Left lobe of liver (tissue), 2 donors: ENCODE measurements around the gene PCDHGB1. TPM values are rescaled to one million over a fixed set of nuclear protein-coding genes. Genes with fewer than 3 reads are reported as not detected.
"Not testable (repeated sequence)": the region's sequence is repeated elsewhere in the genome, so short reads cannot be mapped to it uniquely, and the experiment has no call there.

Experiments used
- ATAC-seq: fragments of 200-7000 bp; cut with Tn5 transposase; one replicate; pipeline ENCODE4 v1.9.1; 2020; ENCODE audit warnings: mild to moderate bottlenecking, moderate library complexity
- DNase-seq: peaks from one replicate; pipeline ENCODE4 v3.0.0-alpha.2; 2020; ENCODE audit warnings: low spot score
- total RNA-seq: library from RNA; stranded (reverse); gene quantifications from one replicate; pipeline ENCODE4 v1.2.1, GENCODE V29; 2021
- donor health status: DM: no; HTN: no; CAD: no; lungs with moderate emphysema.
- donor health status: DM: no; HTN: yes; CAD: no.

The PCDHGB1 gene
- 0.63 TPM for total RNA-seq

DNA sequence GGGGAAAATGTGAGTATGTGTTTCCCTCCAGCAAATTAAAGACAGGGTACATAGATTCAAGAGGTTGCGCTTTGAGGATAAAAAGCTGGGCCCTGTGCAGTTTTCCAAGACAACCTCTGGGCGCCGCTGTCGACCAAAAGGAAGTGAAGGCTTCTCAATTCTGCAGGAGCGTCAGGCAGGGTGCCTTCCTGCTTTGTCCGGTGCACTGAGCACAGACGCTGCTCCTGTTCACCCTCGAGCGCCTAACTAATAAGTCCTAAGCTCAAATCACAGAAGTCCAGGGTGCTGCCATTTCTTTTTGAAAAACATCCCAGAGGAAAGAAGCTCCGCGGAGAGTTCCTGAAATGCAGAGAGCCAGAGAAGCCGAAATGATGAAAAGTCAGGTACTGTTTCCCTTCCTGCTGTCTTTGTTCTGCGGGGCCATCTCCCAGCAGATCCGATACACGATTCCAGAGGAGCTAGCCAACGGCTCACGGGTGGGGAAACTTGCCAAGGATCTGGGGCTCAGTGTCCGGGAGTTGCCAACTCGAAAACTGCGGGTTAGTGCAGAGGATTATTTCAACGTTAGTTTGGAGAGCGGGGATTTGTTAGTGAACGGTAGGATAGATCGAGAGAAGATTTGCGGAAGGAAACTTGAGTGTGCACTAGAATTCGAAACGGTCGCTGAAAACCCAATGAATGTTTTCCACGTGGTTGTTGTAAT, at the start of gene PCDHGB1:
Gene PCDHGB1, plus strand, starts transcription at position 183 of the 703 bp plus-strand sequence. Its CDS starts 162 bp downstream, at position 345.
- ATAC-seq, result peak; percentile 44
- no peak for DNase-seq

GRCh38 chr5:141303756-141304155, 46.1 kb upstream of the PCDHGB1 start, which contains the start of gene SLC25A2:
Gene SLC25A2, minus strand, starts transcription at chr5:141304049. Its CDS starts 184 bp downstream, at chr5:141303865.
- ATAC-seq (no peak), DNase-seq (no peak)

- ATAC-seq (no peak), DNase-seq (no peak)
Measured at GRCh38 chr5:141306630-141307029, 43.3 kb upstream of the PCDHGB1 start.

DNA sequence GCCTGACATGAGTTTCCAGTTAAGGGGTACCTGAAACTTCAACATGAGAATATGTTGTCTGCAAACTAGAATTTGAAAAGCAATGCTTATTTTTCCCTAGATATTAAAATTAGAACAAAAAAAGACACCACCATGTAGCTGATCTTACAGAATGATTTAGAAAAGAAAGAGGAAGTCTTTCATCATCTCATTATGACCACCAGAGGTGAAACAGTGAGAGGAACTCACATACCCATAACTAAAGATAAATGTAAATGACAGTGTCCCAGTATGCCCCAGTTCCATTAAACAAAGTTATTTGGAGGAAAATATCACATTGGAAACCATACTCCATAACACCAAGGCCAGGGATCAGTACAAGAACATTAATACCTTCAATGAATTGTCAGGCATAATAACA, 36.2 kb upstream of the PCDHGB1 start:
- no peak for DNase-seq
- ATAC-seq, result no peak

DNA sequence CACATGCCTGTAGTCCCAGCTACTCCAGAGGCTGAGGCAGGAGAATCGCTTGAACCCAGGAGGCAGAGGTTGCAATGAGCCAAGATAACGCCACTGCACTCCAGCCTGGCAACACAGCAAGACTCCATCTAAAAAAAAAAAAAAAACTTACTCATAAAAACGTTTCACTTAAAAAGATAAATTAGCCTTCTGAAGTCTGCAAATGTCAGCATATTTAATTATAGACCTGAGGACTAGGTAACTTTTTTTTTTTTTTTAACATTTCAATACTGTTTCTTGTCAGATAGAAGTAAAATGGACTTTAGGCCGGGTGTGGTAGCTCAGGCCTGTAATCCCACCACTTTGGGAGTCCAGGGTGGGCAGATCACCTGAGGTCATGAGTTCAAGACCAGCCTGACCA, 32.9 kb upstream of the PCDHGB1 start:
- not testable (repeated sequence) for DNase-seq

GRCh38 chr5:141319202-141319601, 30.7 kb upstream of the PCDHGB1 start:
- no peak for ATAC-seq
- no peak for DNase-seq

More for the DNA sequence above, 32.9 kb upstream of the PCDHGB1 start:
- not testable (repeated sequence) for ATAC-seq

GRCh38 chr5:141319699-141320098, 30.2 kb upstream of the PCDHGB1 start:
- ATAC-seq (no peak), DNase-seq (no peak)

GRCh38 chr5:141320225-141321169, 29.4 kb upstream of the PCDHGB1 start, which contains the start of gene TAF7:
Gene TAF7, minus strand, starts transcription at chr5:141320784. Its CDS starts 740 bp downstream, at chr5:141320044.
- ATAC-seq (peak; percentile 98), DNase-seq (peak; percentile 91)

GRCh38 chr5:141322261-141322660, 27.6 kb upstream of the PCDHGB1 start:
- DNase-seq, result no peak
- no peak for ATAC-seq

DNA sequence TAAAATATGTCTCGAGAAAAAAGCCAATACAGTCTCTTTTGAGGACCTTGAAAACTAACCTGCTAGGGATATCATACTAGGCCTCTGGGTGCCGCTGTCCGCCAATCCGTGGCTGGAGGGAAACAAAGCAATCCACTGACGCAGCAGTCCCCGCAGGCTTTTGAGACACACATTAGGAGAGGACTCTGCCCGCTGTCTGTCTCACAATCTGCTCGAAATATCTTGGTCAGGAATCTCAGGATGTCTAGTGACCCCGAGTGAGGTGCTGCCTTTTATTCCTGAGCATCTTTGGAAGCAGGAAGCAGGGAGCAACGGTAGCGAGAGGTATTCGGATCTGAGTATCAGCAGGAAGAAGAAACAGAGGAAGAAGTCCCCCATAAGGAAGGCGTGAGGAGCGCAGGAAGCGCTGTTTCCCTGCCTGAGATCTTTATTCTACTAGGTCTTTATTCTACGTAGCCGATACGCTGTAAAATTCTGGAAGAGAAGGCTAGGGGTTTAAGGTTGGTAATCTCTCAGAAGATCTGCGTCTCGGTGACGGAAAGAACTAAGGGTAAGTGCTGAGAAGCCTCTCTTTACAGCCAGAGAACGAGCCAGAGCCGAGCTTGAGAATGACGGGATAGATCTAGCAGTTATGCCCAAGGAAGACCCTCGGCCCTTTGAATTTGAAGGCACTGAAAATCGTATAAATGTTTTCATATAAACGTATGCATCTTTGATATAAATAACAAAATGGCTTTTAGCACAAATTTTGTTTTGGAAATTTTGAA, 23.6 kb upstream of the PCDHGB1 start:
- ATAC-seq, result no peak
- DNase-seq, result no peak

- ATAC-seq, result no peak
Measured at GRCh38 chr5:141328231-141328630, 21.7 kb upstream of the PCDHGB1 start.

DNA sequence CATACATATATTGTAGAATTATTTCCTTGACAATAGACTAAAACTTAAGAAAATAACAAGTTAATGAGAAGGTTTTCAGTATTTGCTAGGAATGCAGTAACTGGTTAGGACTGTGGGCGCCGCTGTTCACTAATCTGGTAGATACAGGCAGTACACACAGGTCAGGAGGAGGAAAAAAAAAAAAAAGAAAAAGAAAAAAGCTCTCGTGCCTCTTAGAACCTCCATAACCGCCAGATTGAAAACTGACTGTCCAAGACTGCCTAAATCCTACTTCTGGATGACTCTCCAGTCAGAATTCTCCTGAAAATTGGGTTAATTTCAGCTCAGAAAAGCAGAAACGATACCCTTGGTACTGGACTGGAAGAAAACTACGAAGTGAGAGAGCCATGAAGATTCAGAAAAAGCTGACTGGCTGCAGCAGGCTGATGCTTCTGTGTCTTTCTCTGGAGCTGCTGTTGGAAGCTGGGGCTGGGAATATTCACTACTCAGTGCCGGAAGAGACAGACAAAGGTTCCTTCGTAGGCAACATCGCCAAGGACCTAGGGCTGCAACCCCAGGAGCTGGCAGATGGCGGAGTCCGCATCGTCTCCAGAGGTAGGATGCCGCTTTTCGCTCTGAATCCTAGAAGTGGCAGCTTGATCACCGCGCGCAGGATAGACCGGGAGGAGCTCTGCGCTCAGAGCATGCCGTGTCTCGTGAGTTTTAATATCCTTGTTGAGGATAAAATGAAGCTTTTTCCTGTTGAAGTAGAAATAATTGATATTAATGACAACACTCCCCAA, 19.4 kb upstream of the PCDHGB1 start, which contains the start of gene PCDHGA1:
Gene PCDHGA1, plus strand, starts transcription at position 216 of the 782 bp plus-strand sequence.
- DNase-seq, result no peak
- ATAC-seq, result no peak

More at GRCh38 chr5:141328231-141328630, 21.7 kb upstream of the PCDHGB1 start:
- no peak for DNase-seq

GRCh38 chr5:141332571-141332970, 17.3 kb upstream of the PCDHGB1 start:
- DNase-seq, ATAC-seq: not testable (repeated sequence)

DNA sequence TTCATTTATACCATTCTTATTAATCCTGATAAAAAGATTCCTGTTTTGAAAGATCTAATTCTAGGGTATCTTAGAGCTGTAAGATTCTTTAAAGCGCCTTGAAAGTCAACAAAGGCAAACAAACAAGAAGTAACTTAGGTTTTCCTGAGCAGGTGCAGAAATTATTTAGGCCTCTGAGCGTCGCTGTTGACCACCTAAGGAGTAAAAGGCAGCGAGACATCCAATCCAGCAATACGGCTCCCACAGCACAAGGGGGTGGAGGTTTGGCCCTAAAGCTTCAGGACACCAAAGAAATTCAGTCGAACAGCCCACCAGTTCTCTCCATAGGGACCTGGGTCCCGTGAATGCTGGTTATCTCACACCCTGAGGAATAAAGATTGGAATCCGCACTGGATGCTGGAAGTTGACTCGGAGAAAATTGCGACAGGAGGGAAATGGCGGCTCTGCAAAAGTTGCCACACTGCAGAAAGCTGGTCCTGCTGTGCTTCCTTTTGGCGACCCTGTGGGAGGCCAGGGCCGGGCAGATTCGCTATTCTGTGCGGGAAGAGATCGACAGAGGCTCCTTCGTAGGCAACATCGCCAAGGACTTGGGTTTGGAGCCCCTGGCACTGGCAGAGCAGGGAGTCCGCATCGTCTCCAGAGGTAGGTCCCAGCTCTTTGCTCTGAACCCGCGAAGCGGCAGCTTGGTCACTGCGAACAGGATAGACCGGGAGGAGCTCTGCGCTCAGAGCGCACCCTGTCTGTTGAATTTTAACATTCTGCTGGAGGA, 11.2 kb upstream of the PCDHGB1 start, which contains the start of gene PCDHGA2:
Gene PCDHGA2, plus strand, starts transcription at position 223 of the 769 bp plus-strand sequence.
- no peak for DNase-seq

DNA sequence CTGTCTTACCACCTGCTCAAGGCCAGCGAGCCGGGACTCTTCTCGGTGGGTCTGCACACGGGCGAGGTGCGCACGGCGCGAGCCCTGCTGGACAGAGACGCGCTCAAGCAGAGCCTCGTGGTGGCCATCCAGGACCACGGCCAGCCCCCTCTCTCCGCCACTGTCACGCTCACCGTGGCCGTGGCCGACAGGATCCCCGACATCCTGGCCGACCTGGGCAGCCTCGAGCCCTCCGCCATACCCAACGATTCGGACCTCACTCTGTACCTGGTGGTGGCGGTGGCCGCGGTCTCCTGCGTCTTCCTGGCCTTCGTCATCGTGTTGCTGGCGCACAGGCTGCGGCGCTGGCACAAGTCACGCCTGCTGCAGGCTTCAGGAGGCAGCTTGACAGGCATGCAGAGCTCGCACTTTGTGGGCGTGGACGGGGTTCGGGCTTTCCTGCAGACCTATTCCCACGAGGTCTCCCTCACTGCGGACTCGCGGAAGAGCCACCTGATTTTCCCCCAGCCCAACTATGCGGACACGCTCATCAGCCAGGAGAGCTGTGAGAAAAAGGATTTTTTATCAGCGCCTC, 9.0 kb upstream of the PCDHGB1 start:
- DNase-seq, ATAC-seq: not testable (repeated sequence)

More for the DNA sequence above, 11.2 kb upstream of the PCDHGB1 start, which contains the start of gene PCDHGA2:
- ATAC-seq, result peak; percentile 58

DNA sequence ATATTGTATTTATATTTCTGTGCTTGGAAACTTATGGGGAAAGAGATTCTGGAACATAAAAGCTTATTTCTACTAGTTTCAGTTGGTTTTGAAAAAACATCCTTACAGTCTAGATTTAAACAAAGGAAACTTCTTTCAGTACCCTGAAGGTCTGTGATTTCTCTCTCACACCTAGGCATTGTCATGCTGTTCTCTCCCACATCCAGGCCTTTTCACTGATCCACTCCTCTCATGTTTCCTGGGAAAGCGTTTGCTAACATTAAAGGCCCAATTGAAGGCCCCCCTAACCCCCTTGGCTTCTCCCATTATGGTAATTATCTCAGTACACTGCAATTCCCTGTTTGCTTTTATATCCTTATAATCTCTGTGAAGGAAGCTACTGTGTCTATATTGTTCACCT, 7.1 kb upstream of the PCDHGB1 start:
- ATAC-seq (no peak), DNase-seq (no peak)

DNA sequence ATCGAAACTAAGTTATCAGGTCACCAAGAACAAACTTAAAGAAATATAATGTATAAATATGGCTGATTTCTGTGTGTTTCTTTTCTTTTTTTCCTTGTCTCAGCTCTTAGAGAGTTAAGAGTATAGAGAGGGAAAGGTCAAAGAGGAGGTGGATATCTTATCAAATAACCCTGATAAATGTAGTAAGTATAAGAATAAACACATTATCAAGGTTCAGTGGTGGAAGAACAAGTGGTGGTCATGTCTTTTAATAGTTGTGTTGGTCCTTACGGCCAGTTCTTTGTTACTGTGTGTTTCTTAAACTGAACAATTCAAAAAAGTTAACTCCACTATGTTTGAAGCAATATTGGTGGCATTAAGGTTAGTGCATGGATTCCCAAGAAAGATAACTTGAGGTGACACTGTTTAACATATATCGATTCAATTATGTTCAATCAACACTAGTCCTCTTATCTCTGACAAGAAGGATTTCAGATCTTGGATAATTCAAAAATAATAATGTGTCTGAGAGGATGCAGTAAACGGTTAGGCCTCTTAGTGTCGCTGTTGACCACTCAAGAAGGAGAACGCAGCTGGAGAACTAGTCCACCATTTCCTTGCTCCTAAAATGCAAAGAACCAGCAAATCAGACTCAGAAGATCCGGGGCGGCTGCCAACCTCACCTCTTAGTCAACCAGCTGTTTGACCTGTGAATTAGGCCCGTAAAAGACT, 6.5 kb upstream of the PCDHGB1 start, which contains the start of gene PCDHGA3:
Gene PCDHGA3, plus strand, starts transcription at position 588 of the 711 bp plus-strand sequence. CDS start 205 bp downstream, outside the sequence.
- DNase-seq (no peak), ATAC-seq (peak; percentile 47)
